Duodenal mucosa (tissue), 2 donors: ENCODE data around the gene INO80.

Source experiments
- H3K27ac ChIP-seq: one replicate; pipeline ENCODE4 v1.7.0; 2013; ENCODE audit warnings: low read depth, low read length
- H3K27me3 ChIP-seq, 2 donors: one replicate each; pipeline ENCODE4 v1.7.0; 2013; ENCODE audit warnings: low read length in 2 of 2, control low read depth in 1 of 2; ENCODE audit not compliant: insufficient read depth in 2 of 2, control insufficient read depth in 1 of 2
- H3K36me3 ChIP-seq, 2 donors: one replicate each; pipeline ENCODE4 v1.7.0; 2013; ENCODE audit warnings: low read length in 2 of 2, control low read depth in 1 of 2; ENCODE audit not compliant: insufficient read depth in 2 of 2, control insufficient read depth in 1 of 2
- H3K4me1 ChIP-seq, 2 donors: one replicate each; pipeline ENCODE4 v1.7.0; 2013; ENCODE audit warnings: low read length in 2 of 2, control low read depth in 1 of 2; ENCODE audit not compliant: insufficient read depth in 2 of 2, control insufficient read depth in 1 of 2
- H3K4me3 ChIP-seq, 2 donors: one replicate each; pipeline ENCODE4 v1.7.0; 2013; ENCODE audit warnings: low read length in 2 of 2, low read depth in 1 of 2
- H3K9ac ChIP-seq, 2 donors: one replicate each; pipeline ENCODE4 v1.7.0; 2013; ENCODE audit warnings: low read length in 2 of 2, low read depth in 1 of 2
- H3K9me3 ChIP-seq, 2 donors: one replicate each; pipeline ENCODE4 v1.7.0; 2013; ENCODE audit warnings: low read length in 2 of 2, control low read depth in 1 of 2; ENCODE audit not compliant: control insufficient read depth in 1 of 2

INO80 gene

DNA sequence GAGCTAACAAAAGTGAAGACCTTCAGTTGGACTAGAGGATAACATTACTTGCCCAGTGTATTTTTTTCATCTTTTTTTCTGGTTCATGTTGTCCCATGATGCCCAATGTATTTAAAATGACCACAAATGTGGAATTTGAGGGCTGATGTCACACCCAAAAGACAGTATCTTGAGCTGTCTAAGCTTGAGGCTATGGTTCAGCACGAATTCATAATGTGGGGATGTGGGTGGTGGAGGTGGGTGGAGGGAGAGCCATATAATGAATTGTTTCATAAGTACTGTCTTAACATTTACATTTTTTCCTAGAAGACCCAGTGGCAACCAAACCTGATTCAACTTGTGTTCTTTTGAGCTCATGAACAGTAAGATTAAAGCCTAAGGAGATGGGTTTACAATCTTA, 125.3 kb downstream of the INO80 start:
- Histone ChIP-seq H3K27ac (no peak overlapping the region), H3K9me3 (no peaks in the 10 kb centered on the region), H3K4me3 (no peak overlapping the region), H3K27me3 (no peaks in the 10 kb centered on the region), H3K4me1 (peaks cover 3 to 18% of the 10 kb centered on the region in 2 donors), H3K9ac (no peak overlapping the region), H3K36me3 (peaks cover 17 to 42% of the 10 kb centered on the region in 2 donors)

DNA sequence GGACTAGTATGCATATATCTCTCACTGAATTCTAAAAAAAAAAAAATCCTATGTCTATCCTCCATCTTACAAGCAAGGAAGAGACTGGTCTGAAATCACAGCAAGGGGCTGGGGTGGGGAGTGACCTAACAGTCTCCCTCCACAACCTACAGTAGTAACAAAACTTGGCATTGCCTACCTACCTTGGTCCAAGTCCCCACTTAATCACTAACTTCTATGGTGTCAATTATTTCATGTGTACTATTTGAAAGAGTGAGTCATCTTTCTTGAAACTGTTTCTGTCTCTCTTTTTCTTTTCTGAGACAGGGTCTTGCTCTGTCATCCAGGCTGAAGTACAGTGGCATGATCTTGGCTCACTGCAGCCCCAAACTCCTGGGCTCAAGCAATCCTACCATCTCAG, 126.0 kb downstream of the INO80 start:
- no peak overlapping the region for H3K9ac ChIP-seq
- H3K4me1 ChIP-seq, result peaks cover 3 to 18% of the 10 kb centered on the region in 2 donors
- H3K9me3 ChIP-seq, result no peaks in the 10 kb centered on the region
- H3K36me3 ChIP-seq, result peaks cover 20 to 42% of the 10 kb centered on the region in 2 donors
- no peak overlapping the region for H3K27ac ChIP-seq
- no peaks in the 10 kb centered on the region for H3K27me3 ChIP-seq
- no peak overlapping the region for H3K4me3 ChIP-seq

GRCh38 chr15:40988156-40988555, 127.9 kb downstream of the INO80 start:
- Histone ChIP-seq H3K9ac (no peak overlapping the region), H3K36me3 (peaks cover 39 to 58% of the 10 kb centered on the region in 2 donors), H3K27ac (no peak overlapping the region), H3K9me3 (no peaks in the 10 kb centered on the region), H3K27me3 (no peaks in the 10 kb centered on the region), H3K4me3 (no peak overlapping the region), H3K4me1 (peaks cover 0 to 10% of the 10 kb centered on the region in 2 donors)

DNA sequence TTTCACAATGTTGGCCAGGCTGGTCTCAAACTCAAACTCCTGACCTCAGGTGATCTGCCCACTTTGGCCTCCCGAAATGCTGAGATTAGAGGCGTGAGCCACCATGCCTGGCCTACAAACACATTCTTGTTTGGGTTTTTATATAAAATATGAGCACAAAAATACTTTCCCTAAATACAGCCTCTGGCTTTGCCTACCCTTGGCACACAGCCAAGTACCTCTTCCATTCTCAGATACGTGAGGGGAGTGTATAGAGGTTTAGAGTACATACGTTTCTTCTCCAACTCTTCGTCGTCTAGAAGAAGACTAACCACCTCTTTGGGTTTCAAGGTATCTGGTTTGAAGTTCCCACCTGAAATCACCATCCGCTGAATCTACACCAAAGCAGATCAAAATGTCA, 129.3 kb downstream of the INO80 start:
- Histone ChIP-seq H3K4me1 (no peaks in the 10 kb centered on the region), H3K9ac (no peak overlapping the region), H3K9me3 (no peaks in the 10 kb centered on the region), H3K27ac (no peak overlapping the region), H3K36me3 (peaks cover 50 to 71% of the 10 kb centered on the region in 2 donors), H3K4me3 (no peak overlapping the region), H3K27me3 (no peaks in the 10 kb centered on the region)

DNA sequence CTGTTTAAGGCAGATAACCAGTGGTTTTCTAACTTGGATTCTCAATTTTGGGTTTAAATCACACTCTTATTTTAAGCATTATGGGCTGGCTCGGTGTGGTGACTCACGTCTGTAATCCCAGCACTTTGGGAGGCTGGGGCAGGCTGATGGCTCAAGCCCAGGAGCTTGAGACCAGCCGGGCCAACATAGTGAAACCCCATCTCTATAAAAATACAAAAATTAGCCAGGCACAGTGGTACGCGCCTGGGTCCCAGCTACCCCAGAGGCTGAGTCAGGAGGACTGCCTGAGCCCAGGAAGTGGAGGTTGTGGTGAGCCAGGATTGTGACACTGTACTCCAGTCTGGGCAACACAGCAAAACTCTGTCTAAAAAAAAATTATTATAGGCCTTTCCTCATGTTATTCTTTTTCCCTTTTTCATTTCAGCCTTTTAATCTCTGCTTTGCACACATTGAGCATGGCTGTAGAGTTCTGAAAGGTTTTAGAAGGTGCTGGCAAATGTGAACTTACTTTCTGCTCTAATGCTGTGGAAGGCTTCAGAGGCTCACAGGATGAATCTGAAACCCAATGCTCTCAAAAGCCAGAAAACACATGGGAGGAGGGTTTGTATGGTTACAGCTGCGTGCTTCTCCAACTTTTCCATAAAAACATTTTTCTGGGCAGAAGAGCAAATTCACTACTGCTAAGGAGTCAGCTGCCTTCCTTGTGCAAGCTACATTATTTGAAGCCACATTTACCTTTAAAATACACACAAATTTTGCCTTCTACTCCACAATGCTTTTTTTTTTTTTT, 130.3 kb downstream of the INO80 start:
- no peaks in the 10 kb centered on the region for H3K4me1 ChIP-seq

DNA sequence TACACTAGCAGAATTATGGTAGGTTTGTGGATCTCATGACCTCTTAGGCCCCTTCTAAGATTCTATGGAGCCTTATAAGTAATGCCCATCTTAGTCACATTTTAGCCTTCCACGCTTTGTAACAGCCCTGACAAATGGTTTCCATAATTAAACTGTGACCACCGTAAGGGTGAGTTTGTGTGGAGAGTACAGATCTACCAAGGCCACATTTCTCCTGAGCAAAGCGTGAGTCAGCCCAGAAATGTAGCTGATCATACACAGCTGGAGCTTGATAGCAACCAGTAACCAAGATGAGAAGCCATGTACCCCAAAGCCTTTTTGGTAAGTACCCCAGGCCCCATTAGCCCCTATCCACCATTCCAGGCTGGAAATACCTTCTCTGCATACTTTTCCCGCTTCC, 131.1 kb downstream of the INO80 start:
- Histone ChIP-seq H3K4me1 (no peaks in the 10 kb centered on the region), H3K36me3 (peaks cover 55 to 80% of the 10 kb centered on the region in 2 donors), H3K27ac (no peak overlapping the region), H3K9me3 (no peaks in the 10 kb centered on the region), H3K27me3 (no peaks in the 10 kb centered on the region), H3K9ac (no peak overlapping the region), H3K4me3 (no peak overlapping the region)

More for the DNA sequence above, 130.3 kb downstream of the INO80 start:
- Histone ChIP-seq H3K27ac (no peak overlapping the region), H3K27me3 (no peaks in the 10 kb centered on the region), H3K36me3 (peaks cover 53 to 74% of the 10 kb centered on the region in 2 donors), H3K4me3 (no peak overlapping the region), H3K9me3 (no peaks in the 10 kb centered on the region), H3K9ac (no peak overlapping the region)

DNA sequence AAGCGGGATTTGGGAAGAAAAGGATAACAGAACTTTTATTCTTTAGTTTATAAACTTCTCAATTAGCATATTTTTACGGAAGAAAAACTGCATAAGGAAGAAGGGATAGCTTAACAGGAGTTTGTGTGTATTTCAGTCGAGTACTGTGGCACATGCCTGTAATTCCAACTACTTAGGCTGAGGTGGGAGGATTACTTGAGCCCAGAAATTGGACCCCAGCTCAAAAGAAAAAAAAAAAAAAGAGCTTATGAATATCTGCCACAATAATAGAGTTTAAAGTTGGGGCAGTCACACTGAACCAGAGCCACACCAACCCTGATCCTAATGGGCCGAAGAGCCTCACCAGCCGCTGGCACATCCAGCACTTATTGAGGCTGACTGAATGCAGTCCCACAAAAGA, 131.7 kb downstream of the INO80 start:
- Histone ChIP-seq H3K36me3 (peaks cover 61 to 86% of the 10 kb centered on the region in 2 donors), H3K27ac (no peak overlapping the region), H3K27me3 (no peaks in the 10 kb centered on the region), H3K9me3 (no peaks in the 10 kb centered on the region), H3K4me3 (no peak overlapping the region), H3K4me1 (no peaks in the 10 kb centered on the region), H3K9ac (no peak overlapping the region)

DNA sequence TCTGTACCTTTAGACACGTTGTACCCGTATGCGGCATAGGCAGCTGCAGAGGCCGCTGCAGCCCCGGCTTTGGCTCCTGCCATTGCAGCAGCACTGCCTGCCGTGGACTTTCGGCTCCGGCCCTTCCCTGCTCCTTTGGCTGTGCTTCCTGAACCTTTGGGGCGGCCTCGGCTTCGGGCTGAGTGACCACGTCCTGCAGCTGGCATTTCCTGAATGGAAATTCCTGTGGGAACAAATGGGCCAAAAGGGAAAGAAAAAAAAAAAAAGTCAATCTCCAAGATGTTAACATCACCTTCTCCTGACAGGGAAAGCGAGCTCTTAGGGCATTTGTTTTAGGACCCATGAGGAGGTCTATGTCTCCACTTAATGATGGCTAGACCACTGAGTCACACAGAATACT, 133.2 kb downstream of the INO80 start:
- no peak overlapping the region for H3K9ac ChIP-seq
- H3K27me3 ChIP-seq, result no peaks in the 10 kb centered on the region
- H3K36me3 ChIP-seq, result peaks cover 73 to 99% of the 10 kb centered on the region in 2 donors
- H3K4me1 ChIP-seq, result no peaks in the 10 kb centered on the region
- no peaks in the 10 kb centered on the region for H3K9me3 ChIP-seq
- H3K27ac ChIP-seq, result no peak overlapping the region
- H3K4me3 ChIP-seq, result no peak overlapping the region

DNA sequence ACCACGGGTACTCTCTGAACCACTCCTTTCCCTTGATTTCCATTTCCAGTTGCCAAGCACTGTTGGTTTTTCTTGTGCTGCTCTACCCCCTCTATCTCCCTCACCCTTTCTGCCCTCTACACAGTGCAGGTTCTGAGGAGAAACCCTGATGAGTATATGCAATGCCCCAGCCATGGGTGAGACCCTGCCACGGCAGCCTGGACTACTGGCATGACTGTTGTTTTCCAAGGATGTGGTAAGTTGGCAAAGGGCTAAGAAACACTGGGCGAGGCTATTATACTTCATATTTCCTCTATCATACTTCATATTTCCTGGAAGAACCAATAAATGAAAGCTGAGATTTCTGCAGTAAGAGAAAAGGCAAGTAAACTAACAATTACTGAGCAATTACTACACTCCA, 134.9 kb downstream of the INO80 start:
- no peak overlapping the region for H3K4me3 ChIP-seq
- H3K27me3 ChIP-seq, result no peaks in the 10 kb centered on the region
- H3K27ac ChIP-seq, result no peak overlapping the region
- no peaks in the 10 kb centered on the region for H3K4me1 ChIP-seq
- no peaks in the 10 kb centered on the region for H3K9me3 ChIP-seq
- peaks cover 67 to 97% of the 10 kb centered on the region in 2 donors for H3K36me3 ChIP-seq
- no peak overlapping the region for H3K9ac ChIP-seq

DNA sequence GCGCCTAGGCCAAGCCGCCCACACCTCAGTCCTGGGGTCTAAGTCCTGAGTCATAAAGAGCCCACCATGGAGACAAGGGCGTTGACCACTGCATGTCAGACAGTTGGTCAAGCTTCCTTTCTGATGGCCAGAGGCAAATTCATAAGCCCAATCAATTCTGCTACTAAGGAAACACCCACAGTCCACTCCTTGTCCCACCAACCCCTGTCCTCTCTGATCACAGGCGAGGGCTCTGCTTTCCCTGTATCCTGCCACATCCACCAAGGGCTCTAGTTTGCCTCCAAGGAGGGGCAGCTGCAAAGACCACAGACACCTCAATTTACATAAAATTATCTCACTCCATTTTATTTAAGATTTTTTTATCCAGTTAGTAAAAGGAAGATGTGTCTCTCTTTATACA, 137.5 kb downstream of the INO80 start:
- Histone ChIP-seq H3K27ac (no peak overlapping the region), H3K9me3 (no peaks in the 10 kb centered on the region), H3K4me3 (no peak overlapping the region), H3K9ac (no peak overlapping the region), H3K36me3 (peaks cover 49 to 74% of the 10 kb centered on the region in 2 donors), H3K4me1 (no peaks in the 10 kb centered on the region), H3K27me3 (no peaks in the 10 kb centered on the region)
